Astrocyte (in vitro differentiated cells and primary cell): ENCODE results near the gene CEP57. TPM values are rescaled to one million over a fixed set of nuclear protein-coding genes. Genes with fewer than 3 reads are reported as not detected.
"Not testable (repeated sequence)": the region's sequence is repeated elsewhere in the genome, so short reads cannot be mapped to it uniquely, and the experiment has no call there.

Source experiments
- DNase-seq: peaks from one replicate; pipeline ENCODE4 v3.0.0-alpha.2; 2010; ENCODE audit warnings: low read depth
- FAIRE-seq: peaks from 2 replicates; lab custom pipeline; 2011; peaks lifted over from hg19 to GRCh38; lab: Jason Lieb, UNC
- H2AFZ ChIP-seq: 2 replicates; pipeline ENCODE4 v1.6.0; 2012; ENCODE audit warnings: low read depth, low read length, inconsistent platforms
- H3K27ac ChIP-seq: 2 replicates; pipeline ENCODE4 v1.5.1; 2011; ENCODE audit warnings: low read depth, low read length, inconsistent platforms
- H3K27me3 ChIP-seq: 2 replicates; pipeline ENCODE4 v1.6.0; 2011; ENCODE audit warnings: low read length, inconsistent platforms; ENCODE audit not compliant: insufficient read depth
- H3K36me3 ChIP-seq: 2 replicates; pipeline ENCODE4 v1.5.1; 2011; ENCODE audit warnings: low read length, inconsistent platforms; ENCODE audit not compliant: insufficient read depth
- H3K4me1 ChIP-seq: 2 replicates; pipeline ENCODE4 v1.5.1; 2011; ENCODE audit warnings: low read length, inconsistent platforms; ENCODE audit not compliant: insufficient read depth
- H3K4me2 ChIP-seq: 2 replicates; pipeline ENCODE4 v1.6.0; 2012; ENCODE audit warnings: low read length, inconsistent platforms
- H3K4me3 ChIP-seq: 2 replicates; pipeline ENCODE4 v1.5.1; 2011; ENCODE audit warnings: low read depth, mild to moderate bottlenecking, low read length, inconsistent platforms; ENCODE audit not compliant: insufficient read depth
- H3K79me2 ChIP-seq: 2 replicates; pipeline ENCODE4 v1.6.0; 2012; ENCODE audit warnings: mild to moderate bottlenecking, low read length, inconsistent platforms; ENCODE audit not compliant: insufficient read depth
- H3K9ac ChIP-seq: 2 replicates; pipeline ENCODE4 v1.6.0; 2012; ENCODE audit warnings: mild to moderate bottlenecking, low read length, inconsistent platforms
- H3K9me3 ChIP-seq: 2 replicates; pipeline ENCODE4 v1.5.1; 2012; ENCODE audit warnings: low read depth, mild to moderate bottlenecking, low read length, inconsistent platforms; ENCODE audit not compliant: insufficient read depth
- H4K20me1 ChIP-seq: 2 replicates; pipeline ENCODE4 v1.6.0; 2012; ENCODE audit warnings: low read length, inconsistent platforms; ENCODE audit not compliant: insufficient read depth
- H3K27ac Mint-ChIP-seq: one replicate; pipeline ENCODE4 v1.8.0; 2021; ENCODE audit warnings: mild to moderate bottlenecking, mixed read lengths; ENCODE audit not compliant: unreplicated experiment
- H3K27me3 Mint-ChIP-seq: one replicate; pipeline ENCODE4 v1.8.0; 2021; ENCODE audit warnings: low read depth, mixed read lengths; ENCODE audit not compliant: unreplicated experiment
- H3K36me3 Mint-ChIP-seq: one replicate; pipeline ENCODE4 v1.8.0; 2021; ENCODE audit warnings: low read depth, mixed read lengths; ENCODE audit not compliant: unreplicated experiment
- H3K4me1 Mint-ChIP-seq: one replicate; pipeline ENCODE4 v1.8.0; 2021; ENCODE audit warnings: low read depth, mixed read lengths; ENCODE audit not compliant: unreplicated experiment
- H3K4me3 Mint-ChIP-seq: one replicate; pipeline ENCODE4 v1.8.0; 2021; ENCODE audit warnings: mild to moderate bottlenecking, moderate library complexity, mixed read lengths; ENCODE audit not compliant: unreplicated experiment
- H3K9me3 Mint-ChIP-seq: one replicate; pipeline ENCODE4 v1.8.0; 2021; ENCODE audit warnings: mild to moderate bottlenecking, mixed read lengths; ENCODE audit not compliant: unreplicated experiment
- CTCF ChIP-seq: IDR thresholded peaks from 2 replicates; pipeline ENCODE4 v1.5.1; 2011; ENCODE audit warnings: low read depth, mild to moderate bottlenecking, inconsistent platforms, low read length, moderate library complexity; ENCODE audit not compliant: insufficient read depth
- EZH2 ChIP-seq: IDR thresholded peaks from 2 replicates; pipeline ENCODE4 v1.6.1; 2012; ENCODE audit warnings: mild to moderate bottlenecking, low read length, inconsistent platforms; ENCODE audit not compliant: insufficient read depth
- total RNA-seq: library from RNA; stranded (reverse); gene quantifications from 2 replicates; pipeline ENCODE4 v1.2.1, GENCODE V29; 2021

The CEP57 gene
- total RNA-seq, 1 donor from 2014 or later: 23.5 TPM

GRCh38 chr11:95805869-95806268 is 15.6 kb downstream of the CEP57 start:
- FAIRE-seq (no peak), DNase-seq (no peak)
- Histone ChIP-seq H3K4me3 (no peak overlapping the region), H3K9ac (no peak overlapping the region), H3K27me3 (no peaks in the 10 kb centered on the region), H3K79me2 (no peaks in the 10 kb centered on the region), H4K20me1 (no peaks in the 10 kb centered on the region), H3K36me3 (no peaks in the 10 kb centered on the region), H2AFZ (no peak overlapping the region), H3K4me1 (no peaks in the 10 kb centered on the region), H3K9me3 (no peaks in the 10 kb centered on the region), H3K27ac (no peak overlapping the region), H3K4me2 (no peak overlapping the region)
- Mint-ChIP-seq H3K36me3 (peaks cover 28% of the 10 kb centered on the region), H3K4me3 (no peak overlapping the region), H3K9me3 (peaks cover 2% of the 10 kb centered on the region), H3K4me1 (no peaks in the 10 kb centered on the region), H3K27me3 (no peaks in the 10 kb centered on the region), H3K27ac (no peak overlapping the region)
- no peak for TF ChIP-seq CTCF
- no peak for TF ChIP-seq EZH2

DNA sequence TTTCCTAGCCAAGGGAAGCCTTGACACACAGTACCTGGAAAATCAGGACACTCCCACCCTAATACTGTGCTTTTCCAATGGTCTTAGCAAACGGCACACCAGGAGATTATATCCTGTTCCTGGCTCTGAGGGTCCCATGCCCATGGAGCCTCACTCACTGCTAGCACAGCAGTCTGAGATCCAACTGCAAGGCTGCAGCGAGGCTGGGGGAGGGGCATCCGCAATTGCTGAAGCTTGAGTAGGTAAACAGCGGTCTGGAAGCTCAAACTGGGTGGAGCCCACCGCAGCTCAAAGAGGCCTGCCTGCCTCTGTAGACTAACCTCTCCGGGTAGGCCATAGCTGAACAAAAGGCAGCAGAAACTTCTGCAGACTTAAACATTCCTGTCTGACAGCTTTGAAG is 16.2 kb downstream of the CEP57 start:
- DNase-seq, H2AFZ ChIP-seq, H3K4me3 Mint-ChIP-seq, H3K4me3 ChIP-seq, H4K20me1 ChIP-seq, H3K79me2 ChIP-seq, H3K9me3 Mint-ChIP-seq, H3K4me1 ChIP-seq, FAIRE-seq, H3K36me3 ChIP-seq, H3K27ac ChIP-seq, H3K9ac ChIP-seq, H3K4me2 ChIP-seq, H3K4me1 Mint-ChIP-seq, H3K27ac Mint-ChIP-seq, H3K27me3 Mint-ChIP-seq, H3K9me3 ChIP-seq, H3K27me3 ChIP-seq: not testable (repeated sequence)
- peaks cover 28% of the 10 kb centered on the region for H3K36me3 Mint-ChIP-seq

DNA sequence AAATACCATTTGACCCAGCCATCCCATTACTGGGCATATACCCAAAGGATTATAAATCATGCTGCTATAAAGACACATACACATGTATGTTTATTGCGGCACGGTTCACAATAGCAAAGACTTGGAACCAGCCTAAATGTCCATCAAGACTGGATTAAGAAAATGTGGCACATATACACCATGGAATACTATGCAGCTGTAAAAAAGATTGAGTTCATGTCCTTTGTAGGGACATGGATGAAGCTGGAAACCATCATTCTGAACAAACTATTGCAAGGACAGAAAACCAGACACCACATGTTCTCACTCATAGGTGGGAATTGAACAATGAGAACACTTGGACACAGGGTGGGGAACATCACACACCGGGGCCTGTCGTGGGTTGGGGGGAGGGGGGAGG is 20.8 kb downstream of the CEP57 start:
- H3K9me3 Mint-ChIP-seq, FAIRE-seq, H3K9ac ChIP-seq, H3K27ac ChIP-seq, H3K4me1 ChIP-seq, H3K27ac Mint-ChIP-seq, H3K4me2 ChIP-seq, H3K79me2 ChIP-seq, DNase-seq, H3K4me3 Mint-ChIP-seq, H3K36me3 ChIP-seq, H3K4me3 ChIP-seq, H3K9me3 ChIP-seq, H3K27me3 ChIP-seq, H3K27me3 Mint-ChIP-seq, H3K4me1 Mint-ChIP-seq, H4K20me1 ChIP-seq, H2AFZ ChIP-seq: not testable (repeated sequence)
- peaks cover 22% of the 10 kb centered on the region for H3K36me3 Mint-ChIP-seq

DNA sequence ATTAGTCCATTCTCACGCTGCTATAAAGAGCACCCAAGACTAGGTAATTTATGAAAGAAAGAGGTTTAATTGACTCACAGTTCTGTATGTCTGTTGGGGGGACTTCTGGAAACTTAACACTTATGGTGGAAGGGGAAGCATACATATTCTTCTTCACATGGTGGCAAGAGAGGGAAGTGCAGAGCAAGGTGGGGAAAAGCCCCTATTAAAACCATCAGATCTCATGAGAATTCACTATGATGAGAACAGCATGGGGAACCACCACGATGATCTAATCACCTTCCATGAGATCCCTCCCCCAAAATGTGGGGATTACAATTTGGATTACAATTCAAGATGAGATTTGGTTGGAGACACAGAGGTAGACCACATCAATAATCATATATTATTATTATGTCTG is 25.7 kb downstream of the CEP57 start:
- Mint-ChIP-seq H3K27ac (no peak overlapping the region), H3K4me3 (no peak overlapping the region), H3K4me1 (no peaks in the 10 kb centered on the region), H3K9me3 (no peaks in the 10 kb centered on the region), H3K27me3 (no peaks in the 10 kb centered on the region), H3K36me3 (peaks cover 2% of the 10 kb centered on the region)
- Histone ChIP-seq H3K79me2 (no peaks in the 10 kb centered on the region), H3K9me3 (no peaks in the 10 kb centered on the region), H3K27me3 (no peaks in the 10 kb centered on the region), H2AFZ (no peak overlapping the region), H3K4me1 (no peaks in the 10 kb centered on the region), H3K9ac (no peak overlapping the region), H3K4me3 (no peak overlapping the region), H3K27ac (no peak overlapping the region), H4K20me1 (no peaks in the 10 kb centered on the region), H3K4me2 (no peak overlapping the region), H3K36me3 (peaks cover 7% of the 10 kb centered on the region)
- DNase-seq (no peak), FAIRE-seq (no peak)
- TF ChIP-seq EZH2 (no peak), CTCF (no peak)
